B cell (primary cell): Measurements from ENCODE around the gene UQCR10.

Experiments used
- EZH2 ChIP-seq: IDR thresholded peaks from 2 replicates; pipeline ENCODE4 v1.6.1; 2012; ENCODE audit warnings: borderline replicate concordance, low read depth, mild to moderate bottlenecking, moderate library complexity, low read length; ENCODE audit not compliant: insufficient read depth, poor library complexity, severe bottlenecking
- TF ChIP-seq, protein P1 (sequence below): fragments of 200-600 bp; IDR thresholded peaks from one replicate; pipeline ENCODE4 v1.8.0; 2022; ENCODE audit warnings: antibody characterized with exemption, mild to moderate bottlenecking

DNA sequence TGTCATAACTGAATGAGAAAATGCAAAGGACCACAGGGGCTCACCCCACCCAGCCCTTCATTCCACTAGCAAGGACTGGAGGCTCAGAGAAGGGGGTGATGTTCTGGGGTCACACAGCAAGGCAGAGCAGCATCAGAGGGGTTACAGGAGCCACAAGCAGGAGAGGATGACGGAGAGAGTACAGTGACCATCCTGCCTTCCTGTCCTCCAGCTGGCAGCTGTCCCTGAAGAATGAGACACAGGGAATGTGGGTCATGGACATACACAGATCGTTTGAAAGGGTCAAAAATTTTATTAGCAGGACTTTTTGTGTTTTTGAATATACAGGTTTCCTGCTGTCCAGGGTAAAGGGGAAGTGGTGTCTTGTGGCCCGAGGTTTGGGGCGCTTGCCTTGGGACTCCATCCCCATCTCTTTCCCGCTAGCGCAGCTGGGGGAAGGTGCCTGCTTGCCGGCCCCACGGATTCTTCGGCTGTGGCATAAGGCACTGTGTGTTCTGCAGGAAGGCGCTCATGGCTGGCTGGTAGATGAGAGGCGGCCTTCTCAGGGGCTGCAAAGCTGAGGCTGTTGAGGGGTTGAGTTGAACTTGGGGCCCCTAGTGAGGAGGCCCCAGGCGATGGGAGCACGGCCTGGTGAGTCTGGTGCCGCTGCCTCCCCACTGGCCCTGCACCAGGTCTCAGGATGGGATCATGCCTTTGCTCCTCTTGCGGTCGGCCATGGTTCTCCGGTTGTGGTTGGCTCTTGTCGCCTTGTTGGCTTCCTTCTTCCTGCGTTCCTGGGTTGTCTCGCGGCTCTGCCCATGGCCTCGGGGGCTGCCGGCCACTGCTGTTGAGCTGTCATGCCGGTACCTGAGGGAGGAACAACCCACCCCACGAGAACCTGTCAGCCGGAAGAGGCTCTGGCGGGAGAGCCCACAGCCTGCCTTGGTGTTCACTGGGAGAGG, 21.4 kb downstream of the UQCR10 start:
- TF ChIP-seq, protein P1, sequence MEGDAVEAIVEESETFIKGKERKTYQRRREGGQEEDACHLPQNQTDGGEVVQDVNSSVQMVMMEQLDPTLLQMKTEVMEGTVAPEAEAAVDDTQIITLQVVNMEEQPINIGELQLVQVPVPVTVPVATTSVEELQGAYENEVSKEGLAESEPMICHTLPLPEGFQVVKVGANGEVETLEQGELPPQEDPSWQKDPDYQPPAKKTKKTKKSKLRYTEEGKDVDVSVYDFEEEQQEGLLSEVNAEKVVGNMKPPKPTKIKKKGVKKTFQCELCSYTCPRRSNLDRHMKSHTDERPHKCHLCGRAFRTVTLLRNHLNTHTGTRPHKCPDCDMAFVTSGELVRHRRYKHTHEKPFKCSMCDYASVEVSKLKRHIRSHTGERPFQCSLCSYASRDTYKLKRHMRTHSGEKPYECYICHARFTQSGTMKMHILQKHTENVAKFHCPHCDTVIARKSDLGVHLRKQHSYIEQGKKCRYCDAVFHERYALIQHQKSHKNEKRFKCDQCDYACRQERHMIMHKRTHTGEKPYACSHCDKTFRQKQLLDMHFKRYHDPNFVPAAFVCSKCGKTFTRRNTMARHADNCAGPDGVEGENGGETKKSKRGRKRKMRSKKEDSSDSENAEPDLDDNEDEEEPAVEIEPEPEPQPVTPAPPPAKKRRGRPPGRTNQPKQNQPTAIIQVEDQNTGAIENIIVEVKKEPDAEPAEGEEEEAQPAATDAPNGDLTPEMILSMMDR = no peak
- TF ChIP-seq EZH2 = no peak
